Measurements from ENCODE around the gene CERS3. TPM values are rescaled to one million over a fixed set of nuclear protein-coding genes. Genes with fewer than 3 reads are reported as not detected.

CERS3 gene
- total RNA-seq, 1 experiment from 2014 or later, result 0.11 TPM

DNA sequence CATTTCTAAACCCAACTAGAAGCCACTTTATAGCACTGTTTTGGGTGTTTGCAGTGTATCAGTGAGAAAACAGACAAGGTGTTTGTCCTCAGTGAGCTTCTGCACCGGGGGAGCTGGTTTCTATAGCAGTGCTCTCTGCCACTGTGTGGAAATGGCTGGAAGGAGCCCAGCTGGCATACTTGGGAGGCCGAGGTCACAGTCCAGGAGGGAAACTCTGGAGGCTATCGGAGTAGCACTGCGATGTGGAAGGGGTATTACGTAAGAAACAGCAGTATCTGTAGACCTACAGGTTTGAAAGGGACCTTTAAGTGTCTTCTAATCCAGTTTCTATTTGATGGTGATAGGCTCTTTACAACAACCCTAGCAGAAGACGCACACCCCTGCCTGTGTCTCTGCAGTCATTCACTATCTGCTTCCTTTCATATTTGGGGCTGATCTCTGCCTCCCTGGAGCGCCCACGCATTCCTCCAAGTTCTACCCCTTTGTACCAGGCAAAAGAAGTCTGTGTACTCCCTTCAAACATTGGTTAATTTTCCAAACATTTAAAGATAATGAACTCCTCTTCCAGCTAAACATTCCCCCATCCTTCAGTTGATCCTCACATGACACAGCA, 99.5 kb downstream of the CERS3 start:
- no peaks in the 10 kb centered on the region for H3K9me2 ChIP-seq (replicated peaks; ENCODE audit: low read length)
- TF ChIP-seq EZH2 (IDR thresholded peaks at IDR 0.05; ENCODE audit: low read length, unreplicated experiment) (no peak), EZH2phosphoT487 (IDR thresholded peaks at IDR 0.05; ENCODE audit: borderline replicate concordance, low read length) (no peak)
- TF ChIP-seq, protein P1, sequence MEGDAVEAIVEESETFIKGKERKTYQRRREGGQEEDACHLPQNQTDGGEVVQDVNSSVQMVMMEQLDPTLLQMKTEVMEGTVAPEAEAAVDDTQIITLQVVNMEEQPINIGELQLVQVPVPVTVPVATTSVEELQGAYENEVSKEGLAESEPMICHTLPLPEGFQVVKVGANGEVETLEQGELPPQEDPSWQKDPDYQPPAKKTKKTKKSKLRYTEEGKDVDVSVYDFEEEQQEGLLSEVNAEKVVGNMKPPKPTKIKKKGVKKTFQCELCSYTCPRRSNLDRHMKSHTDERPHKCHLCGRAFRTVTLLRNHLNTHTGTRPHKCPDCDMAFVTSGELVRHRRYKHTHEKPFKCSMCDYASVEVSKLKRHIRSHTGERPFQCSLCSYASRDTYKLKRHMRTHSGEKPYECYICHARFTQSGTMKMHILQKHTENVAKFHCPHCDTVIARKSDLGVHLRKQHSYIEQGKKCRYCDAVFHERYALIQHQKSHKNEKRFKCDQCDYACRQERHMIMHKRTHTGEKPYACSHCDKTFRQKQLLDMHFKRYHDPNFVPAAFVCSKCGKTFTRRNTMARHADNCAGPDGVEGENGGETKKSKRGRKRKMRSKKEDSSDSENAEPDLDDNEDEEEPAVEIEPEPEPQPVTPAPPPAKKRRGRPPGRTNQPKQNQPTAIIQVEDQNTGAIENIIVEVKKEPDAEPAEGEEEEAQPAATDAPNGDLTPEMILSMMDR (conservative IDR thresholded peaks at IDR 0.05; ENCODE audit: low read depth, low read length), result no peak
- no peaks in the 10 kb centered on the region for H3F3A ChIP-seq (ENCODE audit: low read length, unreplicated experiment)
- POLR2A ChIA-PET (ENCODE audit: unreplicated experiment), result no interaction called here
- ATAC-seq, result no peak
- H3K9me3 ChIP-seq (ENCODE audit: low read length), result no peaks in the 10 kb centered on the region
- CTCF ChIA-PET, result no interaction called here
- H3K4me2 ChIP-seq (ENCODE audit: low read length), result no peak overlapping the region
- intact Hi-C loops (cut with micrococcal nuclease), result no loop called here
- no peaks in the 10 kb centered on the region for H4K20me1 ChIP-seq (ENCODE audit: low read length)
- H3K4me1 ChIP-seq (ENCODE audit: insufficient read depth, low read length), result no peaks in the 10 kb centered on the region
- H3K36me3 ChIP-seq (ENCODE audit: low read depth, low read length), result no peaks in the 10 kb centered on the region
- BruUV-seq (replicated peaks), result no TSS peak
- no peaks in the 10 kb centered on the region for H3K79me2 ChIP-seq (ENCODE audit: low read length)
- no peak overlapping the region for H3K4me3 ChIP-seq (ENCODE audit: low read length)
- no peak overlapping the region for H2AFZ ChIP-seq (ENCODE audit: low read length)
- peaks cover 25% of the 10 kb centered on the region for H3K27me3 ChIP-seq (ENCODE audit: low read length)
- no peak overlapping the region for H3K27ac ChIP-seq (ENCODE audit: low read length)
- no peak overlapping the region for H3K9ac ChIP-seq (ENCODE audit: low read length)
- no peak for DNase-seq

- ChIA-PET CTCF (no interaction called here), POLR2A (ENCODE audit: unreplicated experiment) (no interaction called here)
- intact Hi-C loops (cut with micrococcal nuclease), result no loop called here
- Histone ChIP-seq H3K4me2 (ENCODE audit: low read length) (no peak overlapping the region), H3F3A (ENCODE audit: low read length, unreplicated experiment) (no peaks in the 10 kb centered on the region), H2AFZ (ENCODE audit: low read length) (no peak overlapping the region), H3K9me2 (replicated peaks; ENCODE audit: low read length) (no peaks in the 10 kb centered on the region), H3K27me3 (ENCODE audit: low read length) (peaks cover 18% of the 10 kb centered on the region), H4K20me1 (ENCODE audit: low read length) (no peaks in the 10 kb centered on the region), H3K4me1 (ENCODE audit: insufficient read depth, low read length) (no peaks in the 10 kb centered on the region), H3K9me3 (ENCODE audit: low read length) (no peaks in the 10 kb centered on the region), H3K79me2 (ENCODE audit: low read length) (no peaks in the 10 kb centered on the region), H3K9ac (ENCODE audit: low read length) (no peak overlapping the region), H3K4me3 (ENCODE audit: low read length) (no peak overlapping the region), H3K27ac (ENCODE audit: low read length) (no peak overlapping the region), H3K36me3 (ENCODE audit: low read depth, low read length) (no peaks in the 10 kb centered on the region)
- BruUV-seq (replicated peaks), result no TSS peak
- no peak for ATAC-seq
- no peak for TF ChIP-seq EZH2 (IDR thresholded peaks at IDR 0.05; ENCODE audit: low read length, unreplicated experiment)
- TF ChIP-seq EZH2phosphoT487 (IDR thresholded peaks at IDR 0.05; ENCODE audit: borderline replicate concordance, low read length), result no peak
- TF ChIP-seq, protein P1 (conservative IDR thresholded peaks at IDR 0.05; ENCODE audit: low read depth, low read length), result no peak
- no peak for DNase-seq
These were observed 101.8 kb downstream of the CERS3 start for GRCh38 chr15:100426937-100427336.

GRCh38 chr15:100405179-100405578, 123.6 kb downstream of the CERS3 start:
- no TSS peak for BruUV-seq (replicated peaks)
- ATAC-seq (no peak), DNase-seq (no peak)
- CTCF ChIA-PET, result no interaction called here
- Histone ChIP-seq H3K4me3 (ENCODE audit: low read length) (no peak overlapping the region), H3K9ac (ENCODE audit: low read length) (no peak overlapping the region), H3K9me2 (replicated peaks; ENCODE audit: low read length) (no peaks in the 10 kb centered on the region), H3K27me3 (ENCODE audit: low read length) (peaks cover 44% of the 10 kb centered on the region), H4K20me1 (ENCODE audit: low read length) (no peaks in the 10 kb centered on the region), H3K4me2 (ENCODE audit: low read length) (no peak overlapping the region), H3K79me2 (ENCODE audit: low read length) (no peaks in the 10 kb centered on the region), H3K36me3 (ENCODE audit: low read depth, low read length) (no peaks in the 10 kb centered on the region), H3K4me1 (ENCODE audit: insufficient read depth, low read length) (no peaks in the 10 kb centered on the region), H3K27ac (ENCODE audit: low read length) (no peak overlapping the region), H3K9me3 (ENCODE audit: low read length) (0 out of 2 replicates have a peak, but pooled peaks cover 4% of the 10 kb centered on the region), H2AFZ (ENCODE audit: low read length) (no peak overlapping the region), H3F3A (ENCODE audit: low read length, unreplicated experiment) (no peaks in the 10 kb centered on the region)
- TF ChIP-seq, protein P1 (conservative IDR thresholded peaks at IDR 0.05; ENCODE audit: low read depth, low read length), result no peak
- no peak for TF ChIP-seq EZH2phosphoT487 (IDR thresholded peaks at IDR 0.05; ENCODE audit: borderline replicate concordance, low read length)
- TF ChIP-seq EZH2 (IDR thresholded peaks at IDR 0.05; ENCODE audit: low read length, unreplicated experiment), result no peak
- intact Hi-C loops (cut with micrococcal nuclease), result no loop called here
- POLR2A ChIA-PET (ENCODE audit: unreplicated experiment), result interaction anchor here (0.7 kb wide), 1 partner anchor 70 kb away, joined by 16 read pairs; no protein-coding TSS in a partner anchor

All from PC-3 (cell line).